Neural progenitor cell (in vitro differentiated cells): ENCODE results near the gene HECTD4. TPM values are rescaled to one million over a fixed set of nuclear protein-coding genes. Genes with fewer than 3 reads are reported as not detected.
"Not testable (repeated sequence)": the region's sequence is repeated elsewhere in the genome, so short reads cannot be mapped to it uniquely, and the experiment has no call there.

Experiments
- DNase-seq: peaks from one replicate; pipeline ENCODE4 v3.0.0-alpha.2; 2016; ENCODE audit warnings: low spot score
- H2AFZ ChIP-seq: fragments of 200-600 bp; sonication (generic); replicated peaks from 2 replicates; pipeline ENCODE4 v1.6.1; 2016; ENCODE audit warnings: antibody characterized with exemption
- H3F3A ChIP-seq: fragments of 200-600 bp; sonication (generic); 2 replicates; pipeline ENCODE4 v1.6.1; 2016; ENCODE audit warnings: antibody characterized with exemption, low read depth
- H3K27ac ChIP-seq: fragments of 200-600 bp; sonication (generic); 2 replicates; pipeline ENCODE4 v1.5.1; 2016; ENCODE audit warnings: mild to moderate bottlenecking
- H3K27me3 ChIP-seq: fragments of 200-600 bp; sonication (generic); 2 replicates; pipeline ENCODE4 v1.6.1; 2016; ENCODE audit warnings: mild to moderate bottlenecking, moderate library complexity
- H3K36me3 ChIP-seq: fragments of 200-600 bp; sonication (generic); 2 replicates; pipeline ENCODE4 v1.5.1; 2016
- H3K4me1 ChIP-seq: fragments of 200-600 bp; sonication (generic); 2 replicates; pipeline ENCODE4 v1.6.1; 2016; ENCODE audit warnings: mixed run types
- H3K4me2 ChIP-seq: fragments of 200-600 bp; sonication (generic); 2 replicates; pipeline ENCODE4 v1.6.1; 2016
- H3K4me3 ChIP-seq: fragments of 200-600 bp; sonication (generic); 2 replicates; pipeline ENCODE4 v1.5.1; 2016
- H3K79me2 ChIP-seq: fragments of 200-600 bp; sonication (generic); 2 replicates; pipeline ENCODE4 v1.6.1; 2016; ENCODE audit warnings: low read depth
- H3K9ac ChIP-seq: fragments of 200-600 bp; sonication (generic); 2 replicates; pipeline ENCODE4 v1.6.1; 2016
- H3K9me3 ChIP-seq: fragments of 200-600 bp; sonication (generic); 2 replicates; pipeline ENCODE4 v1.5.1; 2016; ENCODE audit warnings: low read depth
- H4K20me1 ChIP-seq: fragments of 200-600 bp; sonication (generic); 2 replicates; pipeline ENCODE4 v1.6.1; 2016; ENCODE audit warnings: low read depth
- H3K27ac Mint-ChIP-seq: 3 replicates; pipeline ENCODE4 v1.8.0; 2021; ENCODE audit warnings: mixed read lengths
- H3K27me3 Mint-ChIP-seq: 2 replicates; pipeline ENCODE4 v1.8.0; 2022; ENCODE audit warnings: low read depth, mild to moderate bottlenecking, inconsistent platforms, moderate library complexity, mixed read lengths; ENCODE audit not compliant: insufficient read depth
- H3K36me3 Mint-ChIP-seq: 3 replicates; pipeline ENCODE4 v1.8.0; 2021; ENCODE audit warnings: mixed read lengths
- H3K4me1 Mint-ChIP-seq: 3 replicates; pipeline ENCODE4 v1.8.0; 2021; ENCODE audit warnings: mixed read lengths
- H3K4me3 Mint-ChIP-seq: 3 replicates; pipeline ENCODE4 v1.8.0; 2021; ENCODE audit warnings: mild to moderate bottlenecking, moderate library complexity, mixed read lengths
- H3K9me3 Mint-ChIP-seq: 3 replicates; pipeline ENCODE4 v1.8.0; 2020; ENCODE audit warnings: mixed read lengths
- CTCF ChIP-seq: fragments of 200-600 bp; sonication (generic); IDR thresholded peaks from 2 replicates; pipeline ENCODE4 v1.5.1; 2017; ENCODE audit warnings: antibody characterized with exemption, mild to moderate bottlenecking
- EZH2 ChIP-seq: fragments of 200-600 bp; sonication (generic); IDR thresholded peaks from 2 replicates; pipeline ENCODE4 v1.6.1; 2017; ENCODE audit warnings: antibody characterized with exemption, mild to moderate bottlenecking, moderate library complexity
- EZH2phosphoT487 ChIP-seq: fragments of 200-600 bp; sonication (generic); IDR thresholded peaks from 2 replicates; pipeline ENCODE4 v1.6.1; 2017; ENCODE audit warnings: antibody characterized with exemption
- total RNA-seq: library from RNA; depleted of rRNA; stranded (reverse); fragments of >200 nt; gene quantifications from 2 replicates; pipeline ENCODE4 v1.2.3, GENCODE V29; 2015; ENCODE audit warnings: low replicate concordance

Gene HECTD4
- total RNA-seq, 1 donor from 2014 or later = 11.0 TPM

- H3K4me1 Mint-ChIP-seq = peaks cover 6% of the 10 kb centered on the region
- Histone ChIP-seq H3K4me2 (no peak overlapping the region), H3K27me3 (no peaks in the 10 kb centered on the region), H4K20me1 (no peaks in the 10 kb centered on the region), H3F3A (no peaks in the 10 kb centered on the region), H3K27ac (no peak overlapping the region), H3K4me1 (no peaks in the 10 kb centered on the region), H2AFZ (no peak overlapping the region), H3K9ac (no peak overlapping the region), H3K79me2 (no peaks in the 10 kb centered on the region), H3K36me3 (no peaks in the 10 kb centered on the region), H3K4me3 (no peak overlapping the region), H3K9me3 (peaks cover 5% of the 10 kb centered on the region)
- no peak for DNase-seq
- H3K27ac Mint-ChIP-seq = no peak overlapping the region
- no peak overlapping the region for H3K4me3 Mint-ChIP-seq
- H3K36me3 Mint-ChIP-seq = peaks cover 64% of the 10 kb centered on the region
- H3K9me3 Mint-ChIP-seq = peaks cover 25% of the 10 kb centered on the region
- peaks cover 2% of the 10 kb centered on the region for H3K27me3 Mint-ChIP-seq
- TF ChIP-seq CTCF (no peak), EZH2 (no peak), EZH2phosphoT487 (no peak)
These were observed 223.1 kb downstream of the HECTD4 start for GRCh38 chr12:112159146-112159541.

- H4K20me1 ChIP-seq, H3K4me2 ChIP-seq, H3K9ac ChIP-seq, H3K27ac Mint-ChIP-seq, H3F3A ChIP-seq, H3K27me3 ChIP-seq, H3K36me3 ChIP-seq, H3K4me3 Mint-ChIP-seq, H3K9me3 ChIP-seq, H3K27ac ChIP-seq, H3K79me2 ChIP-seq, H2AFZ ChIP-seq, DNase-seq, H3K27me3 Mint-ChIP-seq, H3K4me3 ChIP-seq, H3K4me1 ChIP-seq: not testable (repeated sequence)
- H3K36me3 Mint-ChIP-seq = peaks cover 69% of the 10 kb centered on the region
- H3K9me3 Mint-ChIP-seq = peaks cover 25% of the 10 kb centered on the region
- H3K4me1 Mint-ChIP-seq = peaks cover 11% of the 10 kb centered on the region
These were observed 223.6 kb downstream of the HECTD4 start for GRCh38 chr12:112158461-112159145.

- peaks cover 5% of the 10 kb centered on the region for H3K9me3 ChIP-seq
- H3K27ac Mint-ChIP-seq = no peak overlapping the region
- H3K4me3 Mint-ChIP-seq = no peak overlapping the region
- H3K79me2 ChIP-seq = no peaks in the 10 kb centered on the region
- no peaks in the 10 kb centered on the region for H3K27me3 ChIP-seq
- H3F3A ChIP-seq = no peaks in the 10 kb centered on the region
- no peaks in the 10 kb centered on the region for H4K20me1 ChIP-seq
- TF ChIP-seq EZH2phosphoT487 = no peak
- no peak for TF ChIP-seq EZH2
- no peak for TF ChIP-seq CTCF
- H3K4me2 ChIP-seq = no peak overlapping the region
- H3K9ac ChIP-seq = no peak overlapping the region
- no peaks in the 10 kb centered on the region for H3K36me3 ChIP-seq
- no peak overlapping the region for H2AFZ ChIP-seq
- DNase-seq = no peak
- H3K4me3 ChIP-seq = no peak overlapping the region
- H3K27me3 Mint-ChIP-seq = peaks cover 4% of the 10 kb centered on the region
- peaks cover 60% of the 10 kb centered on the region for H3K36me3 Mint-ChIP-seq
- peaks cover 20% of the 10 kb centered on the region for H3K9me3 Mint-ChIP-seq
- H3K27ac ChIP-seq = no peak overlapping the region
- H3K4me1 ChIP-seq = no peaks in the 10 kb centered on the region
- H3K4me1 Mint-ChIP-seq = peaks cover 26% of the 10 kb centered on the region
These were observed 228.4 kb downstream of the HECTD4 start for GRCh38 chr12:112153893-112154219.

GRCh38 chr12:112153181-112153892, 228.9 kb downstream of the HECTD4 start:
- H3K4me2 ChIP-seq = no peak overlapping the region
- peak overlapping the region; percentile 53 for H3K4me3 Mint-ChIP-seq
- H2AFZ ChIP-seq = no peak overlapping the region
- H3K27me3 ChIP-seq = no peaks in the 10 kb centered on the region
- no peak overlapping the region for H3K9ac ChIP-seq
- no peaks in the 10 kb centered on the region for H3F3A ChIP-seq
- no peaks in the 10 kb centered on the region for H3K36me3 ChIP-seq
- H3K4me1 Mint-ChIP-seq = peaks cover 26% of the 10 kb centered on the region
- peak overlapping the region; percentile 93 for H3K27ac Mint-ChIP-seq
- H3K79me2 ChIP-seq = no peaks in the 10 kb centered on the region
- H4K20me1 ChIP-seq = no peaks in the 10 kb centered on the region
- peak overlapping the region; percentile 46 for H3K27ac ChIP-seq
- H3K9me3 Mint-ChIP-seq = peaks cover 20% of the 10 kb centered on the region
- peaks cover 5% of the 10 kb centered on the region for H3K9me3 ChIP-seq
- peaks cover 4% of the 10 kb centered on the region for H3K27me3 Mint-ChIP-seq
- DNase-seq = no peak
- H3K36me3 Mint-ChIP-seq = peaks cover 65% of the 10 kb centered on the region
- no peaks in the 10 kb centered on the region for H3K4me1 ChIP-seq
- no peak for TF ChIP-seq EZH2
- no peak overlapping the region for H3K4me3 ChIP-seq
